ENCODE results near the gene MGAT4C.
"Not testable (repeated sequence)": the region's sequence is repeated elsewhere in the genome, so short reads cannot be mapped to it uniquely, and the experiment has no call there.

The MGAT4C gene

GRCh38 chr12:86122846-86123468 is 133.2 kb downstream of the MGAT4C start:
- peak; percentile 7 for DNase-seq

DNA sequence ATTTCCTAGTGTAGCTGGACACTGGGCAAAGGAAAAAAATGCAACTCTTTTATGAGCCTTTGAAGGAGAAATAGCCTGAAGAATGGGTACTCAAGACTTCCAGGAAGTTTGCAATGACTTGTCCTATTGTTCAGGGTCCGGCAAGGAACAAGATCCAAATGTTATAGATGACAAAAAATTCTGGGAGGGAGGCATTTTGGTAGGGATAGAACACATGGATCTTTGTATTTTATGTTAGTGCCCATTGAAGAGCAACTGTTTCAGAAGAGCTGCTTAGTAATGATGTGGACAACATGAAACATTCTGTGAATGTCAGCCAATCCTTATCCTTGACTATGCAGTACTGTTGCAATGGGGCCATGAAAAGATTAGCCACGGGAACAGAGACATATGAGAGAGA is 138.0 kb downstream of the MGAT4C start:
- DNase-seq = no peak

DNA sequence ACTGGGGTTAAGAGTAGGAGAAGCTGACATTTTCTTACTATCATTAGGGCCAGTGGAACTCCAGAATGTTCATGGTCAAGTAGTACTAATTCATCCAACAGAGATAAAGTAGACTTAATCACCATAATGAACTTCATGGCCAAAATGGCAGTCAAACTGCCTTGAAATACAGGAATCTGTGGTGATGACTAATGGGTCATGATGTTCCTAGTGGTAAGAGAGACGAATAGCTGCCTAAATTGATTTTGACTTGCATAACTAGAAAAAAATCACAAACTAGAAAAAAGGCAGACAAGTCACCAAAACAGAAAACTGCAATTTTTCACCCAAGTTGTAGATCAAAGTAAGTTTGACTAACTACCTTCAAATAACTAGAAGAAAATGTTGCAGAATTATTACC is 138.5 kb downstream of the MGAT4C start:
- DNase-seq = no peak

- no peak for DNase-seq
Observed at GRCh38 chr12:86104087-86104486, 152.1 kb downstream of the MGAT4C start.

- DNase-seq = no peak
Observed at GRCh38 chr12:86097161-86097560, 159.0 kb downstream of the MGAT4C start.

GRCh38 chr12:86091681-86092080 is 164.5 kb downstream of the MGAT4C start:
- no peak for DNase-seq

DNA sequence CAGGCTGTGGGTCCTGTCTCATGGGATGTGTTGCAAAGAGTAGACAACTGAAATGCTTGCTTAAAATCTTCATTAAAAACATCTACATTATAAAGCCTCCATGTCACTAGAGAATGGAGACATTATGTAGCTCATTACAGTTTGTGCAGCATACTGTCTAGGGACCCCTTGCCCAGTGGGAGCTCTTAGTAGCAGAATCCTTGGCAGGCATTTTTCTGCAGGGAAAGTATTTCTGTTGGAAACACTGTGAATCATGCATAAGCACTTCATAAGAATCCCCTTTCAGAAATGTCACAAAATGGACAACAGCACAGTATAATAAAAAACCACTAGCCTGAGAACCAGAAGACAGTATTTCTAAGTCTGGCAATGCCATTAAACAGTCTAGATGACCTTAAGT is 174.3 kb downstream of the MGAT4C start:
- DNase-seq = no peak

GRCh38 chr12:86059052-86059451 is 197.1 kb downstream of the MGAT4C start:
- not testable (repeated sequence) for DNase-seq

DNA sequence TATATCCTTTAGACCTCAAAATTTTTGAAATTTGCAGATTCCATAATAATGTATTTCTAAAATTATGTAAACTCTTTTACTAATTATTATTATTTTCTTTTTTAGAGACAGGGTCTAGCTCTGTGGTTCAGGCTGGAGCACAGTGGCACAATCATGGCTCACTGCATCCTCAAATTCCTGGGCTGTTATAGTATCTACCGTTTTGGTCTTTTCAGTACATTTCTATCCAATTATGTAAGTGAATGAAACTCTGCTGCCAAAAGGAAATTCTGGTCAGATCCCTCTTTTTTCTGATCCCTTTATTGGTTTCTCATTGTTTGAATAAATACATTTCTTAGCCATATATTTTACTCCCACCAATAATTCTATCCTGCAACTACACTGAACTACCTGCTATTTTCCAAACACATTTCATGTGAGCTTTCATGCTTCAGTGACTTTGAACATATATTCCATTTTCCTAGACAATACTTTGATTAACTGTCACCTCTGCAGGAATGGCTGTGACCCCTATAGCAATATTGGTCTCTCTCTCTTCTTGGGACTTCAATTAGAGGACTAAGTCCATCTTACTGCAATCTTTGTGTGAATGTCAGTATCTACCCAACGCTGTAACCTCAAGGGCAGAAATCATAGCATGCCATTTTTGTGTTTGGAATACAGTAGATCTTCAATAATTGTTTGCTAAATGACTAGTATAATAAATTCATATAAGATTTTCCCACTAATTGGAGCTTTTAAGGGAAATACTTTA is 198.9 kb downstream of the MGAT4C start:
- DNase-seq = no peak

GRCh38 chr12:86052921-86053320 is 203.3 kb downstream of the MGAT4C start:
- no peak for DNase-seq

- DNase-seq = no peak
Observed at GRCh38 chr12:86050010-86050409, 206.2 kb downstream of the MGAT4C start.

- DNase-seq = no peak
Observed at GRCh38 chr12:86044396-86044795, 211.8 kb downstream of the MGAT4C start.

GRCh38 chr12:86042062-86042461 is 214.1 kb downstream of the MGAT4C start:
- DNase-seq = no peak

GRCh38 chr12:86018361-86018760 is 237.8 kb downstream of the MGAT4C start:
- DNase-seq = no peak

DNA sequence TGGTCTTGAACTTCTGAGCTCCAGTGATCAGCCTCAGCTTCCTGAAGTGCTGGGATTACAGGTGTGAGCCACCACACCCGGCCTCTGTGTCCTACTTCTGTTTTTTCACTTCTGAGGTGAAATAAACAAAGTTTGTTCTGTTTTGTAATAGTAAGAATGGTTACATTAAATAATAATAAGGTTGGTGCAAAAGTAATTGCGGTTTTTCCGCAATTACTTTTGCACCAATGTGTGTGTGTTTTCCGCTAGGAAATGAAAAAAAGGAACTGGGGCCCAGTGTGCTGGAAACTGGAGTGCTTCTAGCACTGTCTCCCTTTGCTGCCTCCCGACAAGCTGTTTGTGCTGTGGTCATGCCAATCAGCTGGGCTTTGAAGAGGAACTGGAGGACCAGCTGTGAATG is 241.2 kb downstream of the MGAT4C start:
- DNase-seq = no peak

DNA sequence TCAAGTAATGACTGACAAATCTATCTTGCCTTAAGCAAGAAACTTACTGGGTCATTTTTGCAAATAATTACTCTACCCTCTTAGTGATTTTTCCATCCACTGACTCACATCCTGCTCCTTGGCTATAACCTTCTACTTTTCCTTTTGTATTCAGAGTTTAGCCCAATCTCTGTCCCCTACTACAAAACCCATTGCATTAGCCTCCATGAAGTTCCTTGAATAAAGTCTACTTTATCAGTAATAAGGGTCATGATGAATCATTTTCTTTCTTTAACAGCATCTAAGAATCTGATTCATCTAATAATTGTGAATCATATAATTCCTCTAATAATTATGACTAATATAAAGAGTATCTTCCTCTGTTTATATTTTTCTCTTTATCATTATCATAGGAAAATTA is 249.5 kb downstream of the MGAT4C start:
- DNase-seq = peak; percentile 77

DNA sequence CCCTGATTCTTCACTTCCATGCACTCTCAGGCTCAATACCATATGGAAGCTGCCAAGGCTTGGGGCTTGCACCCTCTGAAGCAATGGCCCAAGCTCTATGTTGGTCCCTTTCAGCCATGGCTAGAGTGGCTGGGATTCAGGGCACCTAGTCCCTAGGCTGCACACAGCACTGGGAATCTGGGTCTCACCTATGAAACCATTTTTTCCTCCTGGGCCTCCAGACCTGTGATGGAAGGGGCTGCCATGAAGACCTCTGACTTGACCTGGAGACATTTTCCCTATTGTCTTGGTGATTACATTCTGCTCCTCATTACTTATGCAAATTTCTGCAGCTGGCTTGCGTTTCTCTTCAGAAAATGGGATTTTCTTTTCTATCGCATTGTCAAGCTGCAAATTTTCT is 258.1 kb downstream of the MGAT4C start:
- DNase-seq = no peak

GRCh38 chr12:85996280-85996679 is 259.9 kb downstream of the MGAT4C start:
- DNase-seq = peak; percentile 65

GRCh38 chr12:85993746-85994145 is 262.4 kb downstream of the MGAT4C start:
- no peak for DNase-seq

GRCh38 chr12:85985996-85986395 is 270.2 kb downstream of the MGAT4C start:
- no peak for DNase-seq

- DNase-seq = no peak
Observed at GRCh38 chr12:85983601-85984000, 272.6 kb downstream of the MGAT4C start.

DNA sequence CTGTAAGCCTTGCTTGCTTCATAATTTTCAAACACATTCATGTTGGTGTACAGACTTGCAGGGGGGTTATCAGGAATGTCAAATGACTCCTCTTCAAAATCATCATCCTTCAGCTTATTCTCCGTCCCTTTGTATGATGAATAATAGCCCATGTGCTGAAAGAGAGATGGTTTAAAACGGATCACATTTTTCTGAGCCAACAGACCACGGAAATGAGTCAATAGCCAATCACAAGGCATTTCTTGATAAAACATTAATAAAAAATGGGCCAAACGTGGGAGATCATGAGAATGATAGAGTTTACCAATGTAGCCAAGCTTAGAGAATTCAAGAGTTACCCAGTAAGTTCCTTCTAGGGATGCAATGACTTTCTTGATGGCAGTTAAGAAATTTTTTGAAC is 276.6 kb downstream of the MGAT4C start:
- peak; percentile 90 for DNase-seq

DNA sequence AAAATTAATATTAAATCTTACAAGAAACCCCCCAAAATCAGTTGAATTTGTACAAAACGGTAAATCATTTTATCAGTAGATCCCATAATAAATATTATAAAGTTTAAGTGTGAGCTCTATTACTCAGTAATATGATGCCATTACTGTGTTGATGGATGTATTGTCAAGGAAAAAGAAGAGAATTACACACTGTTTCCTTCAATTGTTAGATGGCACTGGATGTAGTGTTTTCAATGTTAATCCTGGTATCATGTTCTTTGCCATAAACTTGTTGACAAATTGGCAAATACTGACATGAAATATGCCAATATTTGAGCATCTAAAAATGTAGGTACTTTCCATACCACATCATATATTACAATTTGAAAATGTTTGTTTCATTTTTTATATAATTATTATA is 280.5 kb downstream of the MGAT4C start:
- no peak for DNase-seq

- no peak for DNase-seq
Observed at GRCh38 chr12:85971800-85972199, 284.4 kb downstream of the MGAT4C start.

- DNase-seq = no peak
Observed at GRCh38 chr12:85968606-85969005, 287.6 kb downstream of the MGAT4C start.
